HG03045 (cell line): ENCODE results near the gene PPP1R15B.
A peak's percentile ranks its signal among the peaks of the same experiment; 100 is the strongest.

Experiments
- ATAC-seq: cut with Tn5 transposase; IDR thresholded peaks from one replicate; pipeline ENCODE4 v1.9.1; 2021; ENCODE audit warnings: mild to moderate bottlenecking, moderate library complexity; ENCODE audit not compliant: unreplicated experiment

Gene PPP1R15B

DNA sequence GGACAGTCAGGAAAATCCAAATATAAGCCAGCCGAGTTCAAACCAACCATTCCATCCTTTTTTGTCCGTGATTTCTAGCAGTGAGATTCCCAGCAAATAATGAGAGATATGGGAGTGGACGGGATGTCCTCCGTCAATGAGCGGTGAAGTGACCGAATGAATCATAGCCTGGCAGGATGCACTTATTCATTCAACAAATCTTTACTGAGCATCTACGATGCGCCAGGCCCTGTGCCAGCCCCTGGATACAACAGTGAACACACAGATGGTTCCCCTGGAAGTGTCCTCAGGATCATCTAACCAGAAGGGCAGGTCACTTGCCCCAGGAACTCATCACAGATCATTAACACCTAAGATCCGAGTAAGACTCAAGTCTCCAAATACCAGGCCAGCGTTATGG is 43.7 kb downstream of the PPP1R15B start:
- no peak for ATAC-seq

DNA sequence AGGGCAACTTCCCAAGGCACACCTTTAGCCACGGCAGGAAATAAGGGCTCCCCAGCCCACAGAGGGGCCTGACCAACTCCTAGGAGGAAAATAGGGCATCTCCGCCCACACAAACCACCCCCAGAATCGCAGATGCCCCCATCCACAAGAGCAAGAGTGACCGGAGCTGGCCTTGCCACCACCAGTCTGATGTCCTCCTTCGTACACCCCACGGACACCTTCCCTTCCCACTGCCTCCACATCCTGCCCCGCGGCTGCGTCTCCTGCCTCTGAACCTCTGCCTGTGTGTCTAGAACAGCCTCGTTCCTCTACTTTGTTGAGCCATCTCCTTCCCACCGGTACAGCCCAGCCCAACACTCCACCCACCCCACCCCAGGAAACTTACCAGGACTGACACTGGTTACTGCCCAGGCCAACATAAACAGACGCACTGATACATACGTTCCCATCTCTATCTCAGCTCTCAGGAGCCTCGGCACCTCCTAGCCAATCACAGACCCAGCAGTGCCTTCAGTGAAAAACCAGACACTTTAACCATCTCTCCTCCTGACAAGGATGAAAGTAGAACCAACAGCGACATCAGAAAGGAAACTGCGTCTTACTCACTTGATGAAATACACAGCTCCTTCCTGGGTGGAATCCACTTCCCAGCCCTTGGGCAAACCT is 44.3 kb downstream of the PPP1R15B start:
- ATAC-seq = no peak

DNA sequence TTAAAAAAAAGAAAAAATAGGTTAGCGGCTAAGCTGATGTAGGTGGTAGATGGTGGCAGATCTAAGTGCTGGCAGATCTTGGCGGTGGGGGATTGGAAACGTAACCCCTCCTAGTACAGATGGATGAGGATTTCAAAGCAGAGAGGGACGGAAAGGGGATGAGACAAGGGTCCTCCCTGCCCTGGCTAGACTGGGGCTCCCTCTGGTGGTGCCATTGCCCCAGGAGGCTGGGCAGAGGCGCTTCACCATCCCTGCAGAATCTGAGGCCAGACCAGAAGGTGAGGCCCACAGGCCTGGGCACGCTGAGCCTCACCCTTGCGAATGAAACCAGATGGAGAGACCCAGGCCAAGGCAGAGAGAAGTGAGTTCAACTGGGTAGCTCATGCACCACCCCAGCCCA is 44.9 kb downstream of the PPP1R15B start:
- no peak for ATAC-seq

DNA sequence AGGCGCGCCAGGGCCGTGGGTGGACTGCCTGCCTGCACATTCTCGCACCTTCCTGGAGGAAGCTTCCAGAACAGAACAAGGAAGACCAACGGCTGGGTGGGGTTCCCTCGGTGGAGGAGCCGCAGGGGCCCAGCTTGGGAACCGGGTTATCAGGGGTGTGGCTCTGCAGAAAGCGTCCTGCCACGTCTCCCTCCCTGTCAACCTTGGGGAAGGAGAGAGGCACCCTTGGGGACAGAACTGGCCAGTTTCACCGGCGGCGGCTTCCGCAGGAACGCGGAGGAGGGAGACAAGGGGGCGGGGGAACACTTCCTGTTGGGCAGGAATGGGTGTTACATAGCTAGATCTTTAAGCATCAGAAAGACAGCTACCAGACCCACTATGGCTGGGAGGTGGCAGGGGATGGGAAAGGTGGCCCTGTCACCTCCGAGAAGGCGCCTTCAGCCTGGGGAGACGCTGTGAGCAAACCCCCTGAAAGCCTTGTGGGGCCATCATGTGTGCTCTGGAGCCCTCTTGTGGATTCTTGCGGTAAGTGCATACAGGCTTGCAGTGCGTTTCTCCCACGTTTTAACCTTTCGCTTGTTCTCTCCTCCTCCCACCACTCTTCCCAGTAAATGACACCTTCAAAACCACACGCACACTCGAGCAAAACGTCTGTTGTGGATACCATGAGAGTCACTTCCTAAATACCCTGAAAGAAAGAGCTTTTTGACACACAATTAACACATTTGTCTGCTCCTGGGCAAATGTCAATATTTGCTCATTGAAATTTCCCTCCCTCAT is 48.1 kb downstream of the PPP1R15B start:
- ATAC-seq = peak; percentile 55

DNA sequence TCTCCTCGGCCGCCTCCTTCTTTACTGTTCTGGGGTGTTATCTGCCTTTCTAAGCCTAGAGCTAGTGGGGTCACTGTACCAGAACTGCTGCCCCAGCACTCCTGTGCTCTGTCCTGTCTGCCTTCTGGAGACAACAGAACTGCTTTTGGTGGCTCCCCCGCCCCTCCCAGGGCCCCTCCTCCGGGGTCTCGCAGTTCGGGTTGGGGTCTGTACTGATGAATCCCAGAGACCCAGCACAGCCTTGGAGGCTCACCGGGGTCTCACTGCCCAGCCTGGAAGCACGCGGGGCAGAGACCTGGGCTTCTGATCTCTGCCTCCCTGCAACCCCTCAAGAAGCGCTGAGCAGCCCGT is 48.7 kb downstream of the PPP1R15B start:
- ATAC-seq = no peak

DNA sequence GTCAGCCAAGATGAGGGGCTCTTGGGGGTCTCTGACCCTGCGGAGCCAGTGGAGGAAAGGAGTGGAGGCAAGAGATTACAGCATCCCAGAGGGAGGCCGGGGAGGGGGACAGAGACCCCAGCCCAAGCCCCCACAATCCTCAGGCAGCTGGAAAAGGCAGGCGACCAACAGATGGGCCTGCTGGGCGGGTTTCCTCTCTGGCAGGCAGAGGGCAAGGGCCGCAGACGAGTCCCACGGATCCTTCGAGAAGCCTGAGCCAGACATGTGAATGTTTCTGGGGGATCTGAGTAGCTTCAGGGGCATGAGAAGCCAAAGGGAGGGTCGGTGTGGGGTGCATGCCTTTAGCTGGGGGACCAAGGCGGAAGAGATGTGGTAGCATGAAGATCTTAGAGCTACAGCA is 49.8 kb downstream of the PPP1R15B start:
- ATAC-seq = no peak

DNA sequence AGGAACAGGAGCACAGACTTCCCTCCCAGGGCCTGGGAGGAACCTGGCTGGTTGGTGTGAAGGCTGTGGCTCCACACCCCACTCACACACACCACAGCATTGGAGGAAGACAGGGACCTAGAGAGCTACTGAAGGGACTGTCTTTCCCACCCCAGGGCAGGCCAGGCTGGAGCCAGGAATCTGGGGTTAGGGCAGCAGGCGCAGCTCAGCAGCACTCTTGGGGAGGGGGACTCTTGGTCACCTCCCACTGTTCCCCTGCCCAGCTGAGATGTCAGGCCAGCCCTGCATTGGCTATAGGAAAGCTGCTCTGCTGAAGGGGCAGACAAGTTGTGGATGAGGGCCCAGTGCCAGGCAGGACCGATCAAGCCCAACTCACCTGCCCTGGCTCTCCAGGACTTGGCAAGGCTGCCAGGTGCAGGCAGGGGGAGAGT is 50.3 kb downstream of the PPP1R15B start:
- no peak for ATAC-seq

DNA sequence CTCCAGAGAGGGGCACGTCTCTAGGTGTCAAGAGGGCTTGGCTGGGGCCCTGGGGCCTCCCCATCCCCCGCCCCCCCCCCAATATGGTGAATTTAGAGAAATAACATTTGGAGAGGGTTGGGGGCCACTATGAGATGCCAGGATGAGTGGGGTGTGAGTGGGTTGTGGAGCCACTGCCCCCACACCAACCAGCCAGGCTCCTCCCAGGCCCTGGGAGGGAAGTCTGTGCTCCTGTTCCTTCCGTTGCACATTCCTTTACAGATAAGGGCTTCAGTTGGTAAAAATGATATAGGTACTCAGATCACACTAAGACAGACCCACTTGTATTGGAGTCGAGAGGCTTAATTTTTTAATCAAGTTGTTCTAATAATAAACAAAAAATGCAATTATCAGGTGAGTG is 51.3 kb downstream of the PPP1R15B start:
- ATAC-seq = no peak

DNA sequence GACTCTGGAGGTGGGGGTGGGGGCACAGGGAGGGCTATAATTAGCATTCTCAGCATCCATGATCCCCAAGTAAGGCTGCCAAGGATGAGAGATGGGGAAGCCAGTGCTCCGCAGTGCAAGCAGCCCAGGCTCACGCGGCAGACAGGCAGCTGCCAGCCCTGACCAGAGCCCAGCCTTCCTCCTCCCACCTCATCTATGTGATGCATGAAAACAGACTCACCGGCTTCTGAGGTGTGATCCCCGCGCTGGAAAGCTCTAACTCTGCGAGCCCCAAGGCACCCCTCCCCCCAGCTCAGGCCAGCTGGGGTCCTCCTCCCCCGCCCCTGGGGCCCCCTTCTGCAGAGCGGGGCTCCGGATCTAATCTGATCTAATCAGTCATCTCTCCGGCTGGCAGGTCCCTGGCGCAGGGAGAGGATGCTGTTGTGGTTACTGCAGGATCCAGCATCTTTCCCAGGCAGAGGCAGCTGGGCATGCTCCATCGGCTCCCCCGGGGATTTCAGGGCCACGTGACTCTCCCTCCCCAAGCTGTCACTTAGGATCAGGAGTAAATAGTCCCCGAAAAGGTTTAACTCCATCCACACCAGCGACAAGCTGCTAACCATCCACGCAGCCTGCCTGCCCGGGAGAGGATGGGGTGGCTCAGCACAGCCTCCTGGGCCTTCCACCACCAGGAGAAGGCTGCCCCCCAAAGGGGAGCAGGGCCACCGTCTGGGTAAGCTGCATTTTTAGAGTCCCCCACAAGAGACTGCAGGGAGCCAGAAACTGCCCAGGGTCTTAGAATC is 52.0 kb downstream of the PPP1R15B start, which contains the start of gene PLEKHA6:
TSS of gene PLEKHA6 (minus strand) at position 456 of the 782 bp plus-strand sequence. CDS start 86,202 bp downstream, outside the sequence.
- no peak for ATAC-seq

DNA sequence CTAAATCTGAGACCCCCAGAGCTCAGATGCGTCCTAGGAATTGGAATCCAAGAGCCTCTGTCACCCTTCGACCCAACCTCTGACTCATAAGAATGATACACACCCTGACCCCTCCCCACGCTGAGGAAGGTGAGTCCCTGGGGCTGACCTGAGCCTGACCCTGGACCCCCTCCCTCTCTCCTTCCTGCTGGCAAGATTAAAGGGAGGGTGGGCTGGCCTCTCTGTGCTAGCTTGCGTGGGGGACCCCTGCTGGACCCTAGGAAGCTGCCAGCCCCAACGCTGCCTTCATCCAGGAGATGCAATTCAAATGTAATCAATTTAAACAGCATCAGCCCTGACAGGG is 52.5 kb downstream of the PPP1R15B start:
- ATAC-seq = no peak

DNA sequence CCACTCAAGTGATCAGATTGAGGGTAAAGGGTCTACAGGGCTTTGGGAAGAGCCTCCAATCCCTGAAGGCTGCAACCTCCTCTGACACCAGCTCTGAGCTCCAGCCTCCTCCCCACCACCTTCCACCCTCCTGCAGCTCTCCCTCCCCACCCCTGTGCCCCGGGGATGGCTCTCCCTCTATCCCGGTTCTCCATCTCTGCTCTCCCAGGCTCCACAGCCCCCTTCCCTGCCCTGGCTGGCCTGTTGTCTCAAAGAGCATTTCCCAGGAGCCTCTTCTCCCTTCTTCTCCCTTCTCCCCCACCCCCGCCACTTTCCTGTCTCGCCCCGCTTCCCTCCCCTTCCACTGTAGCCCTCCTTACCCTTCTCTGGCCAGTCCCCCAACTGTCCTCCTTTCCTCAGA is 53.0 kb downstream of the PPP1R15B start:
- ATAC-seq = no peak

DNA sequence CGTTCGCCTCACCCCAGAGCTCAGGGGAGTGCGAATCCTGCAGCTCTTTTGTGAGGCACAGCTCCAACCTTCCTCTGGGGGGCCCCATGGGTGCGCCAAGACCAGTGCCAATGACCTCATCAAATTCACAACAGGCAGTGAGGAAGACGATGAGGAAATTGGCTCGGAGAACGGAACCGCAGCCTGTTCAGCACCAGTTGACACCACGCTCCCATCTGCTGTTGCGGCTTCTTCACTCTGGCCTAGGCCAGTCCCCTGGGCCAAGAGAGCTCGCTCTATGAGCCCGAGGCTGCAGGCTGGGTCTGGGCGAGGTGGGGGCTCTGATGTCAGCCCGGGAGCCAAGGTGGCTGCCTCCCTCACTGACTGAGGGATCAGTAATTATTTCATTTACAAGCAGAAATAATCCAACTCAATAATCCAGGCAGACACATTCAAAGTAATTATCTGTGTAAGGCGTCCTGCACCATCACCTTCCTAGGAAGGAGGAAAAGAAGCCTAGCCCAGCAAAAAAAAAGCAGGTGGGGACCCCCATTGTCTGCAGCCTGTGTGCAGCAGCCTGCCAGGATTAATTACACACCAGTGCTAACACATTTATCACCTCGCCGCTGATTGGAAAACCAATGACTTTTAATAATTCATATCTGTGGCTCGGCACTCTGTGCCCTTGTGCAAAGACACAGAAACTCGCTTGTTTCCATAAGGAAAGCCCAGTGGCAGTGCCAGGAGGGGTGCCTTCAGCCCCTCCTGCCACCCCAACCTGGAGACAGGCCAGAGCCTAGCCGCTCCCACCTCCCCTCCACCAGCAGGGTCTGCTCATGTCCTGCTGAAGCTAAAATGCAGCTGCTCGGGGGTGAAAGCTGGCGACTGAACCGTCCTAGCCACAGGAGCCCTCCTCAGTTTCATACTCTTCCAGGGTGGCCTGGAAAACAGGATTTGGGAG is 53.8 kb downstream of the PPP1R15B start:
- no peak for ATAC-seq

DNA sequence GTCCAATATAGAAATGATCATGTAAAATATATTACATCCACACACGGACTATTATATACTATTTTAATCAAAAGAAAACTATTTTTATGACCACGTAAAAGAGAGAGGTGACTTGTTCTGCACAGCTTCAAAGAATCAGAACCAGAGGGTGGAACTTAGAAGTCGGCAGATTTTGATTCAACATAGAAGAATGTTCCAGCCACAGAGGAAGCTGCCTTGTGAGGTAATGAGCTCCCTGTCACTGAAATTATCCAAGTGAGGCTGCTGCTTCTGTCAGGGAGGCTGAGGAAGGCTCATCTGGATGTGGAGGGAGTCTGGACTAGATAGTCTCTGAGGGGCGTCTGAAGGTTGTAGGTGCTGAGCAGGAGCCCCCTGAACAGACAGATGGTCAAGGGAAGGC is 54.6 kb downstream of the PPP1R15B start:
- no peak for ATAC-seq

DNA sequence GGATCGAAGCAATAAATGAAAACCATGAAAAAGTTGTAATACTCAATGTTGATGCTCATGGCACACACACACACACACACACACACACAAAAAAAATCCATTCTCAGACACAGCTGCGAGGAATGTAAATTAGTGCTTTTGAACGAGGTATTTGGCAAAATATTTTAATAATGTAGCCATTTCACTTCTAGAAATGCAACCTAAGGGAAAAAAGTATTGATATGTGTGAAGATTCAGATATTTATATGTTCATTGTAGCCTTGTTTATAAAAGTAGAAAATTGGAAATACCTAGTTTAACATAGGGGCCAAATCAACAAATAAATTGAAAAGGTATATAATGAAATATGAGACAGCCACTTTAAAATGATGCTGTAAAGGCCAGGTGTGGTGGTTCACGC is 55.7 kb downstream of the PPP1R15B start:
- no peak for ATAC-seq

DNA sequence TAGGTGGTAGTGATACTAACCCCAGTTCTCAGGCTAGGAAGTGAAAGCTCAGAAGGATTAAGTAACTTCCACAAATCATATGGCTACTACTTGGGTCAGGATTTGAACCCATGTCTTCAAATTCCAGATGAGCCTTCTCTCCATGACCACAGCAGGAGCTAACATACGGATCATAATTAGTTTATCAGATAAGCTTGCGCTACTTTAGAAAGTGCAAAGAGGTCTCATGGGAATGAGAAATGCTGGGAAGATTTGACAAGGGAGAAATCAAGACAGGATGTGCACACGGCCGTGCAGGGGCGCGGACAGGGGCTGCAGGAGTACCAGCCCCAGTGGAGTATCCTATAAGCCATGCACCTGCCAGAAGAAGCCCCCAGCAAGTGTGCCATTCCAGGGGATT is 57.0 kb downstream of the PPP1R15B start:
- ATAC-seq = no peak
